HG03103 (cell line): Measurements from ENCODE around the gene IMPDH1.

Source experiments
- ATAC-seq: cut with Tn5 transposase; IDR thresholded peaks from one replicate; pipeline ENCODE4 v1.9.1; 2021; ENCODE audit warnings: low read depth; ENCODE audit not compliant: unreplicated experiment

The IMPDH1 gene

GRCh38 chr7:128435327-128435686 lies 25.5 kb upstream of the IMPDH1 start:
- ATAC-seq: no peak

GRCh38 chr7:128434413-128435326 lies 24.9 kb upstream of the IMPDH1 start:
- no peak for ATAC-seq

- ATAC-seq: no peak
These were observed 22.0 kb upstream of the IMPDH1 start for GRCh38 chr7:128431754-128432153.

- ATAC-seq: no peak
These were observed 21.4 kb upstream of the IMPDH1 start for GRCh38 chr7:128431221-128431620.

GRCh38 chr7:128430207-128430606 lies 20.4 kb upstream of the IMPDH1 start:
- ATAC-seq: no peak

- ATAC-seq: no peak
These were observed 17.6 kb upstream of the IMPDH1 start for GRCh38 chr7:128427289-128427891.

GRCh38 chr7:128425850-128426249 lies 16.1 kb upstream of the IMPDH1 start:
- ATAC-seq: no peak

- ATAC-seq: no peak
These were observed 15.0 kb upstream of the IMPDH1 start for GRCh38 chr7:128424686-128425275.

- no peak for ATAC-seq
These were observed 13.1 kb upstream of the IMPDH1 start for GRCh38 chr7:128422842-128423241.

- ATAC-seq: no peak
These were observed 12.3 kb upstream of the IMPDH1 start for GRCh38 chr7:128422037-128422436.

GRCh38 chr7:128421384-128421783 lies 11.6 kb upstream of the IMPDH1 start:
- ATAC-seq: no peak

- ATAC-seq: no peak
These were observed 11.0 kb upstream of the IMPDH1 start for GRCh38 chr7:128420773-128421172.

- ATAC-seq: no peak
These were observed 9.5 kb upstream of the IMPDH1 start for GRCh38 chr7:128419257-128419656.

- ATAC-seq: no peak
These were observed 7.3 kb upstream of the IMPDH1 start for GRCh38 chr7:128417071-128417470.

GRCh38 chr7:128415217-128415785 lies 5.5 kb upstream of the IMPDH1 start:
- ATAC-seq: no peak

- no peak for ATAC-seq
These were observed 620 bp upstream of the IMPDH1 start for GRCh38 chr7:128410451-128410753.

- ATAC-seq: no peak
These were observed 830 bp downstream of the IMPDH1 start for GRCh38 chr7:128408709-128409595.

- ATAC-seq: no peak
These were observed 1.8 kb downstream of the IMPDH1 start for GRCh38 chr7:128407751-128408708.

GRCh38 chr7:128407233-128407589 lies 2.6 kb downstream of the IMPDH1 start:
- no peak for ATAC-seq
